COR-L47 (cell line): Measurements from ENCODE around the gene CTAGE1.
"Not testable (repeated sequence)": the region's sequence is repeated elsewhere in the genome, so short reads cannot be mapped to it uniquely, and the experiment has no call there.

ENCODE experiments used
- DNase-seq: peaks from one replicate; lab custom pipeline; 2025; lab: John Stamatoyannopoulos, UW

The CTAGE1 gene

GRCh38 chr18:22417496-22418188, at the start of gene CTAGE1:
Gene CTAGE1, minus strand, starts transcription at chr18:22417915. Its CDS starts 104 bp downstream, at chr18:22417811.
- no peak for DNase-seq

- DNase-seq, result no peak
These were observed 49.1 kb upstream of the CTAGE1 start for GRCh38 chr18:22466608-22467395.

GRCh38 chr18:22465859-22466457, 48.2 kb upstream of the CTAGE1 start:
- no peak for DNase-seq

GRCh38 chr18:22463076-22463475, 45.4 kb upstream of the CTAGE1 start:
- DNase-seq, result no peak

GRCh38 chr18:22459491-22459890, 41.8 kb upstream of the CTAGE1 start:
- no peak for DNase-seq

GRCh38 chr18:22457524-22457923, 39.8 kb upstream of the CTAGE1 start:
- DNase-seq, result no peak

- DNase-seq, result no peak
These were observed 38.8 kb upstream of the CTAGE1 start for GRCh38 chr18:22456547-22456946.

GRCh38 chr18:22456116-22456480, 38.4 kb upstream of the CTAGE1 start:
- no peak for DNase-seq

GRCh38 chr18:22455425-22456115, 37.9 kb upstream of the CTAGE1 start:
- no peak for DNase-seq

- no peak for DNase-seq
These were observed 35.6 kb upstream of the CTAGE1 start for GRCh38 chr18:22453315-22453714.

GRCh38 chr18:22452226-22452668, 34.5 kb upstream of the CTAGE1 start:
- no peak for DNase-seq

- no peak for DNase-seq
These were observed 34.1 kb upstream of the CTAGE1 start for GRCh38 chr18:22451796-22452195.

- not testable (repeated sequence) for DNase-seq
These were observed 33.1 kb upstream of the CTAGE1 start for GRCh38 chr18:22450766-22451165.

GRCh38 chr18:22450318-22450717, 32.6 kb upstream of the CTAGE1 start:
- DNase-seq, result not testable (repeated sequence)

- DNase-seq, result not testable (repeated sequence)
These were observed 32.0 kb upstream of the CTAGE1 start for GRCh38 chr18:22449753-22450152.

- DNase-seq, result no peak
These were observed 30.5 kb upstream of the CTAGE1 start for GRCh38 chr18:22448238-22448637.

- no peak for DNase-seq
These were observed 30.1 kb upstream of the CTAGE1 start for GRCh38 chr18:22447792-22448191.

GRCh38 chr18:22446911-22447310, 29.2 kb upstream of the CTAGE1 start:
- DNase-seq, result no peak

- DNase-seq, result no peak
These were observed 28.6 kb upstream of the CTAGE1 start for GRCh38 chr18:22446325-22446724.

GRCh38 chr18:22441638-22442037, 23.9 kb upstream of the CTAGE1 start:
- DNase-seq, result no peak

- DNase-seq, result no peak
These were observed 21.7 kb upstream of the CTAGE1 start for GRCh38 chr18:22439447-22439846.

GRCh38 chr18:22436136-22436535, 18.4 kb upstream of the CTAGE1 start:
- no peak for DNase-seq
